ENCODE results near the gene CCDC102B.

DNA sequence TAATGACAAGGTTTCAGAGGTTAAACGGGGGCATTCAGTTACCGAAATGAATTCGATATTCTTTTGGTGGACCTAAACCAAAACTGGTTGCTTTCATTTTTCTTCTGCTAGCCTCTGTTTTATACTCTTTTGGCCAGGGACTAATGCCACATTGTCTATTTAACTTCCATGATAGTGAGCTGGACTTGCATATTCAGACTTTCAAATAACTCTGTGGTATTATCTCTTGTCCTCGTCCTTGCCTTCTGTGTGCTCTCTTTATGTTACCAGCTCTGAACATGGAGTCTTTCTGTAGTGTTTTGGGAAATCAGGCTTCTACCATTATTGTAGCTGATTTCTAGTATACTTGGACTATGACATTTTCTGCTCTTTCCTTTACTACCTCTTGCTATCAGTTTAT, 75.1 kb downstream of the CCDC102B start:
- TF ChIP-seq CTCF (conservative IDR thresholded peaks at IDR 0.05; ENCODE audit: low read depth in 2 of 2) (no peak), ZNF331 (CRISPR knock-in tag; IDR thresholded peaks at IDR 0.05; ENCODE audit: low read depth) (no peak), JUNB (IDR thresholded peaks at IDR 0.05; ENCODE audit: unreplicated experiment) (no peak), EZH2phosphoT487 (IDR thresholded peaks at IDR 0.05; ENCODE audit: unreplicated experiment) (no peak), EZH2 (IDR thresholded peaks at IDR 0.05; ENCODE audit: low read depth, unreplicated experiment) (no peak), REST (IDR thresholded peaks at IDR 0.05; ENCODE audit: unreplicated experiment) (no peak), POLR2AphosphoS5 (IDR thresholded peaks at IDR 0.05; ENCODE audit: low read depth) (no peak), ETS1 (IDR thresholded peaks at IDR 0.05) (no peak), ZNF114 (CRISPR knock-in tag; IDR thresholded peaks at IDR 0.05) (no peak), CREB1 (CRISPR knock-in tag; IDR thresholded peaks at IDR 0.05; ENCODE audit: low read depth) (no peak), NANOG (IDR thresholded peaks at IDR 0.05; ENCODE audit: borderline replicate concordance) (no peak)
- TF ChIP-seq, protein P1, sequence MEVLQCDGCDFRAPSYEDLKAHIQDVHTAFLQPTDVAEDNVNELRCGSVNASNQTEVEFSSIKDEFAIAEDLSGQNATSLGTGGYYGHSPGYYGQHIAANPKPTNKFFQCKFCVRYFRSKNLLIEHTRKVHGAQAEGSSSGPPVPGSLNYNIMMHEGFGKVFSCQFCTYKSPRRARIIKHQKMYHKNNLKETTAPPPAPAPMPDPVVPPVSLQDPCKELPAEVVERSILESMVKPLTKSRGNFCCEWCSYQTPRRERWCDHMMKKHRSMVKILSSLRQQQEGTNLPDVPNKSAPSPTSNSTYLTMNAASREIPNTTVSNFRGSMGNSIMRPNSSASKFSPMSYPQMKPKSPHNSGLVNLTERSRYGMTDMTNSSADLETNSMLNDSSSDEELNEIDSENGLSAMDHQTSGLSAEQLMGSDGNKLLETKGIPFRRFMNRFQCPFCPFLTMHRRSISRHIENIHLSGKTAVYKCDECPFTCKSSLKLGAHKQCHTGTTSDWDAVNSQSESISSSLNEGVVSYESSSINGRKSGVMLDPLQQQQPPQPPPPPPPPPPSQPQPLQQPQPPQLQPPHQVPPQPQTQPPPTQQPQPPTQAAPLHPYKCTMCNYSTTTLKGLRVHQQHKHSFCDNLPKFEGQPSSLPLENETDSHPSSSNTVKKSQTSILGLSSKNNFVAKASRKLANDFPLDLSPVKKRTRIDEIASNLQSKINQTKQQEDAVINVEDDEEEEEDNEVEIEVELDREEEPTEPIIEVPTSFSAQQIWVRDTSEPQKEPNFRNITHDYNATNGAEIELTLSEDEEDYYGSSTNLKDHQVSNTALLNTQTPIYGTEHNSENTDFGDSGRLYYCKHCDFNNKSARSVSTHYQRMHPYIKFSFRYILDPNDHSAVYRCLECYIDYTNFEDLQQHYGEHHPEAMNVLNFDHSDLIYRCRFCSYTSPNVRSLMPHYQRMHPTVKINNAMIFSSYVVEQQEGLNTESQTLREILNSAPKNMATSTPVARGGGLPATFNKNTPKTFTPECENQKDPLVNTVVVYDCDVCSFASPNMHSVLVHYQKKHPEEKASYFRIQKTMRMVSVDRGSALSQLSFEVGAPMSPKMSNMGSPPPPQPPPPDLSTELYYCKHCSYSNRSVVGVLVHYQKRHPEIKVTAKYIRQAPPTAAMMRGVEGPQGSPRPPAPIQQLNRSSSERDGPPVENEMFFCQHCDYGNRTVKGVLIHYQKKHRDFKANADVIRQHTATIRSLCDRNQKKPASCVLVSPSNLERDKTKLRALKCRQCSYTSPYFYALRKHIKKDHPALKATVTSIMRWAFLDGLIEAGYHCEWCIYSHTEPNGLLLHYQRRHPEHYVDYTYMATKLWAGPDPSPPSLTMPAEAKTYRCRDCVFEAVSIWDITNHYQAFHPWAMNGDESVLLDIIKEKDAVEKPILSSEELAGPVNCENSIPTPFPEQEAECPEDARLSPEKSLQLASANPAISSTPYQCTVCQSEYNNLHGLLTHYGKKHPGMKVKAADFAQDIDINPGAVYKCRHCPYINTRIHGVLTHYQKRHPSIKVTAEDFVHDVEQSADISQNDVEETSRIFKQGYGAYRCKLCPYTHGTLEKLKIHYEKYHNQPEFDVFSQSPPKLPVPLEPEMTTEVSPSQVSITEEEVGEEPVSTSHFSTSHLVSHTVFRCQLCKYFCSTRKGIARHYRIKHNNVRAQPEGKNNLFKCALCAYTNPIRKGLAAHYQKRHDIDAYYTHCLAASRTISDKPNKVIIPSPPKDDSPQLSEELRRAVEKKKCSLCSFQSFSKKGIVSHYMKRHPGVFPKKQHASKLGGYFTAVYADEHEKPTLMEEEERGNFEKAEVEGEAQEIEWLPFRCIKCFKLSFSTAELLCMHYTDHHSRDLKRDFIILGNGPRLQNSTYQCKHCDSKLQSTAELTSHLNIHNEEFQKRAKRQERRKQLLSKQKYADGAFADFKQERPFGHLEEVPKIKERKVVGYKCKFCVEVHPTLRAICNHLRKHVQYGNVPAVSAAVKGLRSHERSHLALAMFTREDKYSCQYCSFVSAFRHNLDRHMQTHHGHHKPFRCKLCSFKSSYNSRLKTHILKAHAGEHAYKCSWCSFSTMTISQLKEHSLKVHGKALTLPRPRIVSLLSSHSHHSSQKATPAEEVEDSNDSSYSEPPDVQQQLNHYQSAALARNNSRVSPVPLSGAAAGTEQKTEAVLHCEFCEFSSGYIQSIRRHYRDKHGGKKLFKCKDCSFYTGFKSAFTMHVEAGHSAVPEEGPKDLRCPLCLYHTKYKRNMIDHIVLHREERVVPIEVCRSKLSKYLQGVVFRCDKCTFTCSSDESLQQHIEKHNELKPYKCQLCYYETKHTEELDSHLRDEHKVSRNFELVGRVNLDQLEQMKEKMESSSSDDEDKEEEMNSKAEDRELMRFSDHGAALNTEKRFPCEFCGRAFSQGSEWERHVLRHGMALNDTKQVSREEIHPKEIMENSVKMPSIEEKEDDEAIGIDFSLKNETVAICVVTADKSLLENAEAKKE (CRISPR knock-in tag; IDR thresholded peaks at IDR 0.05), result no peak
